Measurements from ENCODE around the gene AKAP1. TPM values are rescaled to one million over a fixed set of nuclear protein-coding genes. Genes with fewer than 3 reads are reported as not detected.
A peak's percentile ranks its signal among the peaks of the same experiment; 100 is the strongest.

AKAP1 gene
- total RNA-seq, 6 donors from 2014 or later: 51.2 to 147 (median 79.4) TPM

GRCh38 chr17:57090560-57091185 lies 5.6 kb downstream of the AKAP1 start:
- TF ChIP-seq CTCF (IDR thresholded peaks at IDR 0.05) (no peak), POLR2A (IDR thresholded peaks at IDR 0.05) (no peak), EP300 (IDR thresholded peaks at IDR 0.05) (no peak), POLR2AphosphoS5 (IDR thresholded peaks at IDR 0.05) (no peak)
- DNase-seq (no peak), ATAC-seq (ENCODE audit: low FRiP score in 2 of 2) (no peak)
- Histone ChIP-seq H3K4me1 (peaks cover 16 to 44% (median 32%) of the 10 kb centered on the region in 4 donors), H3K4me3 (no peak overlapping the region), H3K27ac (peak overlapping the region in 3 of 4 donors; percentile 19 to 54 (median 48)), H3K9me3 (no peaks in the 10 kb centered on the region), H3K36me3 (no peaks in the 10 kb centered on the region), H3K27me3 (no peaks in the 10 kb centered on the region)
- WGBS, 2 donors: 51 to 69% methylated on average over 4 of the region's 4 CpGs

- WGBS, 2 donors: 67 to 68% methylated on average over 3 to 5 of the region's 5 CpGs
- ATAC-seq (ENCODE audit: low FRiP score in 2 of 2): peak; percentile 27 to 37
- TF ChIP-seq POLR2AphosphoS5 (IDR thresholded peaks at IDR 0.05) (peak in 1 of 2 donors; percentile 41), CTCF (IDR thresholded peaks at IDR 0.05) (no peak), POLR2A (IDR thresholded peaks at IDR 0.05) (no peak), EP300 (IDR thresholded peaks at IDR 0.05) (no peak)
- no peaks in the 10 kb centered on the region for H3K27me3 ChIP-seq
- H3K36me3 ChIP-seq: no peaks in the 10 kb centered on the region
- peak overlapping the region in 3 of 4 donors; percentile 19 to 54 (median 48) for H3K27ac ChIP-seq
- no peak overlapping the region for H3K4me3 ChIP-seq
- peak in 1 of 2 donors; percentile 69 for DNase-seq
- H3K4me1 ChIP-seq: peaks cover 16 to 49% (median 30%) of the 10 kb centered on the region in 4 donors
- no peaks in the 10 kb centered on the region for H3K9me3 ChIP-seq
Observed at GRCh38 chr17:57091186-57091618, 6.2 kb downstream of the AKAP1 start.

- TF ChIP-seq POLR2A (IDR thresholded peaks at IDR 0.05) (no peak), POLR2AphosphoS5 (IDR thresholded peaks at IDR 0.05) (no peak), CTCF (IDR thresholded peaks at IDR 0.05) (no peak), EP300 (IDR thresholded peaks at IDR 0.05) (no peak)
- peak overlapping the region in 3 of 4 donors; percentile 14 to 54 (median 48) for H3K27ac ChIP-seq
- ATAC-seq (ENCODE audit: low FRiP score in 2 of 2) (no peak), DNase-seq (no peak)
- no peaks in the 10 kb centered on the region for H3K27me3 ChIP-seq
- 67 to 71% methylated on average over 1 to 2 of the region's 2 CpGs for WGBS, 2 donors
- H3K36me3 ChIP-seq: no peaks in the 10 kb centered on the region
- H3K9me3 ChIP-seq: no peaks in the 10 kb centered on the region
- H3K4me3 ChIP-seq: no peak overlapping the region
- H3K4me1 ChIP-seq: peaks cover 16 to 50% (median 30%) of the 10 kb centered on the region in 4 donors
Observed at GRCh38 chr17:57092171-57092570, 7.1 kb downstream of the AKAP1 start.

- Histone ChIP-seq H3K9me3 (no peaks in the 10 kb centered on the region), H3K27ac (peak overlapping the region in 2 of 4 donors; percentile 48 to 54), H3K27me3 (no peaks in the 10 kb centered on the region), H3K4me1 (peaks cover 20 to 49% (median 31%) of the 10 kb centered on the region in 4 donors), H3K4me3 (no peak overlapping the region), H3K36me3 (no peaks in the 10 kb centered on the region)
- ATAC-seq (ENCODE audit: low FRiP score in 2 of 2) (no peak), DNase-seq (peak in 1 of 2 donors; percentile 40)
- WGBS, 2 donors: 74 to 80% methylated on average over 8 of the region's 8 CpGs
- no peak for TF ChIP-seq POLR2AphosphoS5 (IDR thresholded peaks at IDR 0.05)
- no peak for TF ChIP-seq EP300 (IDR thresholded peaks at IDR 0.05)
- TF ChIP-seq POLR2A (IDR thresholded peaks at IDR 0.05): no peak
- TF ChIP-seq CTCF (IDR thresholded peaks at IDR 0.05): no peak
Observed at GRCh38 chr17:57092779-57093178, 7.7 kb downstream of the AKAP1 start.

Data from upper lobe of left lung (tissue), 6 donors.